GM04504 (cell line): ENCODE data around the gene R3HDM2.

Experiments used
- DNase-seq: peaks from one replicate; pipeline ENCODE4 v3.0.0-alpha.2; 2012; ENCODE audit warnings: low read depth

The R3HDM2 gene

GRCh38 chr12:57266681-57267080 is 164.2 kb downstream of the R3HDM2 start:
- DNase-seq: no peak

GRCh38 chr12:57263096-57263495 is 167.7 kb downstream of the R3HDM2 start:
- DNase-seq: no peak

GRCh38 chr12:57262126-57262822 is 168.6 kb downstream of the R3HDM2 start:
- no peak for DNase-seq

GRCh38 chr12:57261428-57261865 is 169.4 kb downstream of the R3HDM2 start:
- no peak for DNase-seq

DNA sequence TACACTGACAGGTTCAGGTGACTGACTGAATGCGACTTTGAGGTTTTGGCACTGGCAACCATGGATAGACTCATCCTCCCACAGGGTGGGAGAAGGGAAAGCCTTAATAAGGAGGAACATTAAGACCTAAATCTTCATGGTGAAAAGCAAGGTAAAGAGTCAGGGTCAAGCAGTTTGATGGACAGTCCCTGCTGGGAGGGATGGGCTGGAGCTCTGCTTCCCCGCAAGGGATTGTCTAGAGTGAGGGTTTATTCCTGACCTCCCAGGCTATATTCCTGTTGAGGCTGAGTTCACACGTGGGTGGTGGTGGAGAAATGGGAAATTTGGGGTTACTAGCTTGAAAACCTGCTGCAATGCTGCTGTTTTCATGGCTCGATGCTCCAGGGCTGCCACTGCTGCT is 170.5 kb downstream of the R3HDM2 start:
- DNase-seq: no peak

GRCh38 chr12:57258977-57259970 is 171.6 kb downstream of the R3HDM2 start:
- DNase-seq: no peak

DNA sequence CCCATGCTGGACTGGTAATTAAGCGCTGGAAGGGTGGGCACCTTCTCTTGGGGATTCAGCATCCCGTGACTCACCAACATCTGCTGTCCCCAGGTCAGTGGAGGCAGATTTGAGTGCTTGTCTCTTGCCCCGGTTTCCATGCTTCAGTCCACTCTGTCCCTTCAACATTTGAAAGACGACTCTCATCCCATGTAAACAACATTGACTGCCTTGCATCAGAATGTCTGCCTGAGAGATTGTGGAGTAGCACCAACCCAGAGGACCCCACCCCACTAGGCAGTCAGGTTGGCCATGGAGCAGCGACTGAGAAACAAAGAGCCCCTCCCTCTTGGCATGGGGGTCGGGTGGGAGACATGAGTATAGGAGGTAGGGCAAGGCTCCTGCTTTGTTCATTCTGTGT is 174.9 kb downstream of the R3HDM2 start:
- DNase-seq: no peak

DNA sequence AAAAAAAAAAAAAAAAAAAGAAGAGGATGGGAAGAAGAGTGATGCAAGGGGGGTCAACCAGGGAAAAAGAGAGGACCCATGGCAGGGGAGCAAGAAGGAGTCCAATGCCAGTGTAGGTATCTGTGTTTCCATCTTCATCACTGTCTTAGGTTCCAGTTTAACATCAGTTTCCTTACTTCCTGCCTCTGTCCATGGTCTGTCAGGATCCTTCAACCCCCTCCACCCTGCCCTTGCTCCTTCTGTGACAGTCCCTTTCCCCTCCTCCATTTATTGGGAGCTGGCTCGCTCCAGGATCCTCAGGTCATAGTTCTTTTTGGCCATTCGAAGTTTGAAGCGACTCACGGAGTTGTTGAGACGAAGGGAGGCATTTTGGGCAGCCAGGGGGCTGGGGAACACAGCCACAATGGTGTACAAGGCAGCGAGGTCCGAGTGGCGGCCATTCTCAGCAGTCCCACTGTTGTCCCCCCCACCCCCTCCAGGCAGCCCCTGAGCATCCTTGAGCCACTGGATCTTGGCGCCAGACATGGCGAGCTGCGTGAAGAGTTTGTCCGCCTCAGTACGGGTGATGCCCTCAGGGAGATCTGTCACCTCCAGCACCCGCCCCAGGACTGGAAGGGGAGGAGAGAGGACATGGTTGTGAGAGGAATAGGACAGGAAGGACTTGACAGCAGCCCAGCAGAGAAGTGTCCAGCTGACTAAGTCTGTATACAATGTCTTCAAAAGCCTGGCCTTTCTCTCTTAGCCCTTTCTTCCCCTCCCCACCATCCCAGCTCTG is 176.2 kb downstream of the R3HDM2 start:
- no peak for DNase-seq

DNA sequence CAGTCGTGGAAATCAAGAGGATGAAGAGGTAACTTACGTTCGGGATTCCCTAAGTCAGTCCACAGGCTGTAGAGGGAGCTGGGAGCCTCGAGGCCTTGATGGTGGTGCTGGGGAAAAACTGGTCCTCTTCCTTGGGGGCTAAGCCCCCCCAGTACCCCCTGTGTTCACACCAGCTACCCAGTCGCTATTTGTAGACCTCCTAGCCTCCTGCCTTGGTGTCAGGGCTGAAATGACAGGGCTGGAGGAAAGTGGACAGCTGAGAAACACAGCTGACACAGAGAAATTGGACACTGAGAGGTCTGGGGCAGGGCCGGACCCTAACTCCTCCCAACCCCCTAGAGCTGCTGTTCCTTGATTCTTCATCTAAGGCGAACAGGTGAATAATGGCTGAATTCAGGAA is 179.9 kb downstream of the R3HDM2 start, which contains the start of gene STAC3:
TSS of gene STAC3 (minus strand) at position 232 of the 400 bp plus-strand sequence. CDS start 1,551 bp downstream, outside the sequence.
- no peak for DNase-seq

DNA sequence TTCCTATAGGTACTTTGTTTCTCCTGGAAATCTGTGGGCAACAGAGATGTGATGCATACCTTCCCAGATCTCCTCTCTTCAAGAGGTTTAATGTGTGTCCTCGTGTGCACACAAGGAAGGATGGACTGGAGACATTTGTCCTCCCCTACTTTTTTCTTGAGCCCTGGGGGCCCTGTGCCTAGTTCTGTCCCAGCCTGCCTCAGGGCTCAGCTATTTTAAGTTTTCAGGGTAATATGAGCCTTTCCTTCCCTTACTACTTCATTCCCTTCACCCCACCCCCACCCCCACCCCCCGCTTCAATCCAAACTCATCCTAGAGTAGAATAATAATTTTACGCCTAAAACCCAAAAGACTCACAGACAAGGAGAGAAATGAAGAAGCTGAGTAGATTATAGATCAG is 180.3 kb downstream of the R3HDM2 start:
- DNase-seq: no peak

DNA sequence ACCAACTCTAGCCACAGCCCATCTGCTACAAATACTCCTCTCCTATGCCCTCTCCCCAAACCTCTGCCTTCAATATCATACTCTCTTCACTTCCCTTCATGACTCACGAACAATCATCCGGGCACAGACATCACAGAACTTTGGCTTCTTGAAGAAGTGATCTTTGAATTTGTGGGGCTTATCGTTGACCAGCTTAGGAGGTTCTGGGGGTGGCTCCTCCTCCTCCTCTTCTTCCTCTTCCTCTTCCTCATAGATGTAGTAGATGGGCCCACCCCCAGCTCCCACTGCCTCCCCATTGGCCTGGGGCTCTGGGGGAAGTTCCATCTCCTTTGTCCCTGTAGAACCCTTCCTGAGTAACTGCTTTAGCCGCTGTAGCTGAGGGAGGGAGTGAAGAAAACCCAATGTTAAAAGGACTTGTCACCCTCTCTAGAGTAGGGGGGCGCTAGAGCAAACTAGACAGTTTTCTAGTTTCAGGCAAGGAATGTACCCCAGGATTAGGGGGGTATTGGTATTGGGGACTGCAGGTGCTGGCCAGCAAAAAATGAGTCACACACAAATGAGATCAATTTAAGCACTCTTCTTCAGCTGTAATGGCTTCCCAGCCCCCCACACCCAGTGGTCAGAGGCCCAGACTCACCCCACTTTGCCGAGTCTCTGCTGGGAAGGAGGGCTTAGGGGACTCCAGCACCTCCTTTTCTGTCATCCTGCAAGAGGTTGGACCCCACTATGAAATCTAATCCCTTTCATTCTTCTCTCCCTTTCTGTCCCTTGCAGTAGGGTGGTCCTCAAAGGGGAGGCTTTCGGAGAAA is 181.7 kb downstream of the R3HDM2 start:
- no peak for DNase-seq

DNA sequence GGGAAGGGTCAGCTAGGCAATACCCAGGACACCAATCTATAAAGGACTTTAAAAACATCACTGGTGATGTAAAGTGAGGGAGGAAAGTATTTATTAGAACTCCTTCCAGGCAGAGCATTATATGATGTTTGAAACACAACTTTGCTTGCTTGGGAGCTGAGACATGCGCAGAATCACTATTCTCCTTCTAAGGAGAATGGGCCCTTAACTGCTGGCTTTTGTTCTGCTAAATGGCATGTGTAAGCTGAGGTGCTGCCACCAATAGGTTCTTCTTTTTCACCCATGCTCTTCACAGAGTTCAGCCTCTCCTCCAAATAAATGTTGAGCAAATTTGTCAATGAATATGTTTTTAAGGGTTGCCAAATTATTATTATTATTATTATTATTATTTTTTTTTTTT is 183.8 kb downstream of the R3HDM2 start:
- no peak for DNase-seq

DNA sequence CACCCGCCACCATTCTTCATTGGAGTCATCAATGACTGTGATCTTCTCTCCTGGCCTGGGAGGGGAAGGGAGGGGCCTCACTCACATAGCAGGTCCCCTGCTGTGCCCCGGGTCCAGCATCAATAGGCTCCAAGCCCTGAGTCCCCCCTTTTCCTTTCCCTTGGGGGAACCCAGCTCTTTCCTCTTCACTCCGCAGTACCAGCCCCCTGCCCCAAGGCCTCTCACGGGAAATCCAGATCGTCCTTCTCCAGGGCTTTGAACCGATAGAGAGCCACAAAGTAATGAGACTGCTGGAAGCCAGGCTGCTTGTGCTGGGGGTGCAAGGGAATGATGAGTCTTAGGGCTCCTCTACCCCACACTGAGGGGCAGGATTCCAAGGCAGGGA is 186.5 kb downstream of the R3HDM2 start:
- no peak for DNase-seq

GRCh38 chr12:57243521-57244311 is 187.1 kb downstream of the R3HDM2 start:
- DNase-seq: no peak

- no peak for DNase-seq
Observed at GRCh38 chr12:57242691-57243454, 188.0 kb downstream of the R3HDM2 start.

DNA sequence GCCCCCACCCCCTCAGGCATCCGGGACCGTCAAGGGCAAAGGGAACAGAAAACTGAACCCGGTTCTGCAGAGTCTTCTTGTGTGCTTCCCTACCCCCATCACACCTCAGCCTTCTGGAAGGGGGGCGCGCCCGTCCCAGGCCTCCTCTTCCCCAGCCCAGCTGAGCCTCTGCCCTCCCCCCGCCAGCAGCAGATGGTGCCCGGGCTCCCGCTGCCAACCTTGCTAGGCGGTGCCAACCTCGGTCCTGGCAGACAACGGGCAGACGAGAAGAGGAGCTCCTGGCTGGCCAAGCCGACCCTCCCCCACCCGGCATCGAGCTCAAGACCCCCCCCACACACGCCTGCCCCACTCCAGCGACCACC is 188.5 kb downstream of the R3HDM2 start:
- DNase-seq: no peak

DNA sequence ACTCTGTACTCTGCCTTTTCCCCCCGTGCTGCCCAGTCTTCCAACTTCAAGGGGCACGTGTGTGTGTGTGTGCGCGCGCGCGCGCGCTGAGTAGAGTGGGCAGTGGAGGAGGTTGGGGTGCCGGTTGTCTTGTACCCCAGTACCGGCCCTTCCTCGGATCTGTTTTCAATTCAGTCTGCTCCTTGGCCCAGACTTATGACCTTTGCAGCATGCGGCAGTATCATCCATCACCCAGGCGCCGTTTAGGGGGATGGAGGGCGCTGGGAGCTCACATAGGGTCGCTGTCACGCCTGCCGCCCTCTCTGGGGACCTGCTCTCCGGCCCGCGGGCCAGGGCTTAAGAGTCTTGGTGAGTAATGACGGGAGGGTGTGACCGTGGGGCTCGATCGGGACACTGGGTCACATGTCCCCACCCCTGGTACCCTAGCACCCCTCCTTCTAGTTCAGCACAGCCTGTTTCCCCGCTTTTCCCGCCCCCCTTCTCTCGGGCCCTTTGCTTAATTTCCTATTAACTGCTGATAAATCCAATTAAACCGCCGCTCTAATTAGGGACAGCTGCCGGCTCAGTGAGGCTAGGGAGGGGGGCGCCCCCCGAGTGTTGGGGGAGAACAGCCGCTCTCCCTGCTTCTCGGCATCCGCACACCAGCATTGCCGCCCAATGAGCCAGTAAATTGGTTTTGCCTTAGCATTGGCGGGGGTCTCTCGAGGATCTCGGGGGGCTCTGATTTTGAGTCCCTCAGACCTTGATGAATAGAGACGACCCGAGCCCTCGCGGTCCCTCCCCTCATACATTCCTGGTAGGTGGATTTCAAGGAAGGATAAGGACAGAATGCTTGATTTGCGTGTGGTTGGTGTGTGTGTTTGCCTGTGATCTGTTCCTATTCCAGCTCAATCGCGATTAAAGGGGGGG is 189.2 kb downstream of the R3HDM2 start:
- DNase-seq: no peak

GRCh38 chr12:57240926-57241401 is 189.9 kb downstream of the R3HDM2 start:
- no peak for DNase-seq
